Measurements from ENCODE around the gene HLA-E.
A peak's percentile ranks its signal among the peaks of the same experiment; 100 is the strongest.
"Not testable (repeated sequence)": the region's sequence is repeated elsewhere in the genome, so short reads cannot be mapped to it uniquely, and the experiment has no call there.

Gene HLA-E

GRCh38 chr6:30508890-30509736 is 19.8 kb downstream of the HLA-E start:
- DNase-seq, result peak; percentile 43

GRCh38 chr6:30510419-30511168 is 21.3 kb downstream of the HLA-E start:
- no peak for DNase-seq

GRCh38 chr6:30511169-30511546 is 21.8 kb downstream of the HLA-E start:
- no peak for DNase-seq

- DNase-seq, result no peak
These were observed 24.1 kb downstream of the HLA-E start for GRCh38 chr6:30513451-30513850.

GRCh38 chr6:30515106-30515505 is 25.8 kb downstream of the HLA-E start:
- DNase-seq, result no peak

GRCh38 chr6:30515944-30516753 is 26.8 kb downstream of the HLA-E start:
- DNase-seq, result peak; percentile 83

GRCh38 chr6:30516754-30517076 is 27.4 kb downstream of the HLA-E start:
- not testable (repeated sequence) for DNase-seq

GRCh38 chr6:30517767-30518504 is 28.6 kb downstream of the HLA-E start:
- not testable (repeated sequence) for DNase-seq

- not testable (repeated sequence) for DNase-seq
These were observed 29.3 kb downstream of the HLA-E start for GRCh38 chr6:30518505-30519145.

- DNase-seq, result no peak
These were observed 31.2 kb downstream of the HLA-E start for GRCh38 chr6:30520522-30520921.

GRCh38 chr6:30521082-30521481 is 31.8 kb downstream of the HLA-E start:
- DNase-seq, result peak; percentile 38

- DNase-seq, result not testable (repeated sequence)
These were observed 32.6 kb downstream of the HLA-E start for GRCh38 chr6:30521952-30522351.

GRCh38 chr6:30526444-30526843 is 37.1 kb downstream of the HLA-E start:
- not testable (repeated sequence) for DNase-seq

GRCh38 chr6:30529349-30529875 is 40.1 kb downstream of the HLA-E start:
- DNase-seq, result not testable (repeated sequence)

- no peak for DNase-seq
These were observed 40.7 kb downstream of the HLA-E start for GRCh38 chr6:30530014-30530413.

- DNase-seq, result no peak
These were observed 44.4 kb downstream of the HLA-E start for GRCh38 chr6:30533460-30534294.

- DNase-seq, result no peak
These were observed 48.6 kb downstream of the HLA-E start for GRCh38 chr6:30537931-30538330.

- peak; percentile 76 for DNase-seq
These were observed 52.5 kb downstream of the HLA-E start for GRCh38 chr6:30541515-30542403.

- no peak for DNase-seq
These were observed 53.1 kb downstream of the HLA-E start for GRCh38 chr6:30542404-30542725.

GRCh38 chr6:30542915-30543314 is 53.6 kb downstream of the HLA-E start:
- DNase-seq, result no peak

Measured in fibroblast of skin of scalp (primary cell).